ENCODE data around the gene PRDM7.
"Not testable (repeated sequence)": the region's sequence is repeated elsewhere in the genome, so short reads cannot be mapped to it uniquely, and the experiment has no call there.

The PRDM7 gene

GRCh38 chr16:90011508-90011819, 65.7 kb downstream of the PRDM7 start:
- no peak for DNase-seq

GRCh38 chr16:90010676-90011507, 66.2 kb downstream of the PRDM7 start:
- no peak for DNase-seq

GRCh38 chr16:90009172-90009899, 67.8 kb downstream of the PRDM7 start:
- no peak for DNase-seq

GRCh38 chr16:90008708-90009145, 68.4 kb downstream of the PRDM7 start:
- peak; percentile 16 to 32 (median 26) for DNase-seq

- DNase-seq: not testable (repeated sequence)
Observed at GRCh38 chr16:90007635-90008234, 69.4 kb downstream of the PRDM7 start.

- DNase-seq: no peak
Observed at GRCh38 chr16:90007015-90007414, 70.1 kb downstream of the PRDM7 start.

Measured in activated CD4-positive, CD25-positive, alpha-beta regulatory T cell (primary cell).